PC-9 (cell line): ENCODE data around the gene SIRPA. TPM values are rescaled to one million over a fixed set of nuclear protein-coding genes. Genes with fewer than 3 reads are reported as not detected.

Experiments
- BruUV-seq: library from RNA; stranded (reverse); fragments of 400-500 nt; replicated peaks from 2 replicates; lab custom pipeline; 2021; lab: Mats Ljungman, UMichigan
- CTCF ChIA-PET: fragments of 300-600 bp; sonication (Branson Sonifier 250); formaldehyde crosslinking; loops from one replicate; lab custom pipeline; 2022; ENCODE audit warnings: antibody characterized with exemption; lab: Charles Lee
- POLR2A ChIA-PET: fragments of 300-600 bp; sonication (Branson Sonifier 250); formaldehyde crosslinking; loops from one replicate; lab custom pipeline; 2022; ENCODE audit warnings: antibody characterized with exemption; ENCODE audit not compliant: unreplicated experiment; lab: Charles Lee
- DNase-seq, 2 experiments: peaks; one replicate each; pipeline versions ENCODE4 v3.0.0 to v3.0.0-alpha.2; 2015 to 2022; ENCODE audit warnings: mixed read lengths in 1 of 2
- H2AFZ ChIP-seq: fragments of 200-600 bp; sonication (generic); 2 replicates; pipeline ENCODE4 v1.8.1; 2017; ENCODE audit warnings: antibody characterized with exemption
- H3F3A ChIP-seq: fragments of 200-600 bp; sonication (generic); 2 replicates; pipeline ENCODE4 v1.8.1; 2017; ENCODE audit warnings: antibody characterized with exemption, mild to moderate bottlenecking, low read depth; ENCODE audit not compliant: insufficient read depth
- H3K27ac ChIP-seq: fragments of 200-600 bp; sonication (generic); 2 replicates; pipeline ENCODE4 v1.6.1; 2016; ENCODE audit warnings: mixed run types
- H3K27me3 ChIP-seq: fragments of 200-600 bp; sonication (generic); 2 replicates; pipeline ENCODE4 v1.6.1; 2016; ENCODE audit warnings: low read depth, mixed run types; ENCODE audit not compliant: insufficient read depth
- H3K36me3 ChIP-seq: fragments of 200-600 bp; sonication (generic); 2 replicates; pipeline ENCODE4 v1.6.1; 2016; ENCODE audit warnings: low read depth, mixed run types
- H3K4me1 ChIP-seq: fragments of 200-600 bp; sonication (generic); replicated peaks from 2 replicates; pipeline ENCODE4 v1.6.1; 2016; ENCODE audit warnings: mixed run types; ENCODE audit not compliant: insufficient read depth
- H3K4me2 ChIP-seq: fragments of 200-600 bp; sonication (generic); 2 replicates; pipeline ENCODE4 v1.6.1; 2017; ENCODE audit warnings: mixed run types
- H3K4me3 ChIP-seq: fragments of 200-600 bp; sonication (generic); 2 replicates; pipeline ENCODE4 v1.6.1; 2016; ENCODE audit warnings: mixed run types
- H3K79me2 ChIP-seq: fragments of 200-600 bp; sonication (generic); 2 replicates; pipeline ENCODE4 v1.6.1; 2017; ENCODE audit warnings: low read depth, mixed run types
- H3K9me2 ChIP-seq: fragments of 200-600 bp; sonication (generic); 2 replicates; pipeline ENCODE4 v1.8.1; 2017; ENCODE audit warnings: mild to moderate bottlenecking; ENCODE audit not compliant: insufficient read depth
- H3K9me3 ChIP-seq: fragments of 200-600 bp; sonication (generic); 2 replicates; pipeline ENCODE4 v1.8.1; 2016; ENCODE audit warnings: low read depth; ENCODE audit not compliant: insufficient read depth
- H4K20me1 ChIP-seq: fragments of 200-600 bp; sonication (generic); 2 replicates; pipeline ENCODE4 v1.8.1; 2017; ENCODE audit not compliant: insufficient read depth
- EZH2 ChIP-seq: fragments of 200-600 bp; sonication (generic); IDR thresholded peaks from 2 replicates; pipeline ENCODE4 v1.8.0; 2017; ENCODE audit warnings: antibody characterized with exemption, low read depth
- intact Hi-C: fragments of 100-400 bp; cut with micrococcal nuclease; formaldehyde crosslinking; loops from one replicate; pipeline ENCODE4 v1.10.0; 2022; ENCODE audit not compliant: unreplicated experiment
- total RNA-seq: library from RNA; stranded (reverse); gene quantifications from 2 replicates; pipeline ENCODE4 v1.2.3, GENCODE V29; 2021
- TF ChIP-seq, protein P1 (sequence below): fragments of 200-600 bp; sonication (generic); conservative IDR thresholded peaks from 2 replicates; pipeline ENCODE4 v1.6.1; 2017; ENCODE audit warnings: mixed run types, antibody characterized with exemption, mild to moderate bottlenecking, moderate library complexity

The SIRPA gene
- total RNA-seq, 1 experiment from 2014 or later, result 18.4 TPM

DNA sequence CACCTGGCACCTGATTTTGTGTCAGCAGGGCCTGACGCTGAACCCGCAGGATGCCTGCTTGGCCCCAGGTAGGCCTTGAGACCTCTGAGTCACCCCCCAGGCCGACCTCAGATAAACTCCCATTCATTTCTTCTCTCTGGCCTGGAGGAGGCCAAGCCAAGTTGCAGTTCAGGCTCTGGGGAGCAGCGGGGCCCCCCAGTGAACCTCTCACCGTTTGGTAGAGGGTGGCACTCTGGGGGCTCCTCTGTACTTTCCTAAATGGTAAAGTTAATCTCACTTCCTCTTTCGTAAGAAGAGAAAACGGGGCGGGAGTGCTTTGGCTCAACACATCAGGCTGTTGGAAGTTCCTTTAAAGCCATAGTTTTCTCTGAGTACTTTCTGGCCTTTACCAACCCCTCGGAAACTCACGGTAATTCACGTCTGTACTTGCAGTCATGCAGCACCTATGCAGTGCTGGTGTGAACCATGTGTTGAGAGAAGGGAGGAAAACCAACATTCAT, 2.8 kb downstream of the SIRPA start:
- no peak overlapping the region for H3K4me3 ChIP-seq
- peaks cover 5% of the 10 kb centered on the region; the same call in 1 of the 2 replicates for H4K20me1 ChIP-seq
- no TSS peak for BruUV-seq
- H3F3A ChIP-seq, result no peaks in the 10 kb centered on the region; the same call in 1 of the 2 replicates
- H3K4me1 ChIP-seq, result peaks cover 7% of the 10 kb centered on the region
- no peaks in the 10 kb centered on the region for H3K36me3 ChIP-seq
- H3K79me2 ChIP-seq, result peaks cover 10% of the 10 kb centered on the region; the same call in 1 of the 2 replicates
- DNase-seq, result no peak
- TF ChIP-seq, protein P1, sequence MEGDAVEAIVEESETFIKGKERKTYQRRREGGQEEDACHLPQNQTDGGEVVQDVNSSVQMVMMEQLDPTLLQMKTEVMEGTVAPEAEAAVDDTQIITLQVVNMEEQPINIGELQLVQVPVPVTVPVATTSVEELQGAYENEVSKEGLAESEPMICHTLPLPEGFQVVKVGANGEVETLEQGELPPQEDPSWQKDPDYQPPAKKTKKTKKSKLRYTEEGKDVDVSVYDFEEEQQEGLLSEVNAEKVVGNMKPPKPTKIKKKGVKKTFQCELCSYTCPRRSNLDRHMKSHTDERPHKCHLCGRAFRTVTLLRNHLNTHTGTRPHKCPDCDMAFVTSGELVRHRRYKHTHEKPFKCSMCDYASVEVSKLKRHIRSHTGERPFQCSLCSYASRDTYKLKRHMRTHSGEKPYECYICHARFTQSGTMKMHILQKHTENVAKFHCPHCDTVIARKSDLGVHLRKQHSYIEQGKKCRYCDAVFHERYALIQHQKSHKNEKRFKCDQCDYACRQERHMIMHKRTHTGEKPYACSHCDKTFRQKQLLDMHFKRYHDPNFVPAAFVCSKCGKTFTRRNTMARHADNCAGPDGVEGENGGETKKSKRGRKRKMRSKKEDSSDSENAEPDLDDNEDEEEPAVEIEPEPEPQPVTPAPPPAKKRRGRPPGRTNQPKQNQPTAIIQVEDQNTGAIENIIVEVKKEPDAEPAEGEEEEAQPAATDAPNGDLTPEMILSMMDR, result no peak
- TF ChIP-seq EZH2, result no peak
- no peak overlapping the region for H3K4me2 ChIP-seq
- POLR2A ChIA-PET, result no interaction called here
- no peak overlapping the region for H2AFZ ChIP-seq
- H3K9me3 ChIP-seq, result no peaks in the 10 kb centered on the region
- H3K27me3 ChIP-seq, result no peaks in the 10 kb centered on the region
- H3K27ac ChIP-seq, result no peak overlapping the region
- intact Hi-C loops, result loop anchor here (5.0 kb wide), 1 partner anchor 96 kb away; no protein-coding TSS in a partner anchor
- H3K9me2 ChIP-seq, result no peaks in the 10 kb centered on the region
- CTCF ChIA-PET, result no interaction called here

DNA sequence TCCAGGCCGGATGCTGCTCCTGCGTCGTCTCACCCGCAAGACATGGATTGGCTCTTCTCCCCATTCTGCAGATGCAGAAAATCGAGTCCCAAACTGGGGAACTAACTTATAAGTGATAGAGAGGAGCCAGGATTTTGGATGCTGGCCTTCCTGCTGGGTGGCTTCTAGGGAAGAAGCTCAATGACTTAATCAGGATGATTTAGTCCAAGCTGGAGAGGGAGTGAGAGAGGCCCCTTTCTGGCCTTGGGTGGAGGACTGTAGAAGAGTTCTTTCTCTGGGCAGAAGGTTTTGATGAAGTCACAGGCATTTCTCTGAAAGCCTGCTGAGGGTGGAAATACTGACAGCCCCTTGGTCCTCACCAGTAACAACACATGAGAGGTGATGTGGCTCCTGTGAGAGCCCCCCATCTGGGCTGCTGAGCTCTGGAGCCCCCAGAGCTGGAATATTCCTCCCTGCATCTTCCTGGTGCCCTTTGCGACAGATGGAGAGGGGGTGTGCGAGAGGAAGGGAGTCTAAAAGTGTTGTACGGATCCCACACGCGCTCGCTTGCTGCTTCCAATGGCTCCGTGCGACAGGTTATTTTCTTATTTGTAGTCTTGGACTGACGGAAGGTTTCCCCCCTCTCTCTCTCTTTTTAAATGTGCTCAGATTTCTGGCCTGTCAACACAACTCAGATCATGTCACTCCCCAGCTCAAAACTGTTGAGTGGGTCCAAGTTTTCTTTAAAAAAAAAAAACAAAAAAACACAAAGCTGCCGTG, 3.5 kb downstream of the SIRPA start:
- ChIA-PET CTCF (interaction anchor here (0.7 kb wide), 1 partner anchor 283 kb away, joined by 4 read pairs; no protein-coding TSS in a partner anchor), POLR2A (no interaction called here)
- peaks cover 10% of the 10 kb centered on the region; the same call in 1 of the 2 replicates for H3K79me2 ChIP-seq
- TF ChIP-seq, protein P1, result no peak
- TF ChIP-seq EZH2, result no peak
- no peaks in the 10 kb centered on the region for H3K9me3 ChIP-seq
- no peaks in the 10 kb centered on the region for H3K36me3 ChIP-seq
- H2AFZ ChIP-seq, result no peak overlapping the region
- no peak overlapping the region for H3K4me3 ChIP-seq
- intact Hi-C loops, result loop anchor here (5.0 kb wide), 1 partner anchor 96 kb away; no protein-coding TSS in a partner anchor
- H4K20me1 ChIP-seq, result peaks cover 5% of the 10 kb centered on the region; the same call in 1 of the 2 replicates
- H3K4me1 ChIP-seq, result peaks cover 7% of the 10 kb centered on the region
- H3K27ac ChIP-seq, result no peak overlapping the region
- no TSS peak for BruUV-seq
- no peaks in the 10 kb centered on the region for H3K27me3 ChIP-seq
- H3K4me2 ChIP-seq, result no peak overlapping the region
- DNase-seq, result no peak
- no peaks in the 10 kb centered on the region for H3K9me2 ChIP-seq
- no peaks in the 10 kb centered on the region; the same call in 1 of the 2 replicates for H3F3A ChIP-seq

DNA sequence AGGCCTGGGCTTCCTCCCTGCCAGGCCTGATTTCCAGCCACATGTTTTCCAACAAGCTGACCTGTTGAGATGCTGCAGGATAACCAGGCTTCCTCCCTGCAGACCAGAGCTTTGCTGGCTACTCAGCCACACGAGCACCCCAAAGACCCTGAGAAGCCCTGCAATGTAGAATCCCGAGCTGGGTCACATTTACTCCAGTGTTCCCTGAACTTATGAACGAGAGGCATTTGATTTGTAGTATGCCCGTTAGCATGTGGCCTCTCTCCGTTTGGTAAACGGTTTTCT, 4.0 kb downstream of the SIRPA start:
- no TSS peak for BruUV-seq
- POLR2A ChIA-PET, result no interaction called here
- peaks cover 5% of the 10 kb centered on the region; the same call in 1 of the 2 replicates for H4K20me1 ChIP-seq
- H2AFZ ChIP-seq, result no peak overlapping the region
- no peak overlapping the region for H3K4me2 ChIP-seq
- no peak for TF ChIP-seq EZH2
- TF ChIP-seq, protein P1, result no peak
- no peak overlapping the region for H3K27ac ChIP-seq
- H3K79me2 ChIP-seq, result peaks cover 10% of the 10 kb centered on the region; the same call in 1 of the 2 replicates
- H3K4me1 ChIP-seq, result peaks cover 7% of the 10 kb centered on the region
- no peak overlapping the region for H3K4me3 ChIP-seq
- no peaks in the 10 kb centered on the region; the same call in 1 of the 2 replicates for H3F3A ChIP-seq
- no peaks in the 10 kb centered on the region for H3K9me3 ChIP-seq
- CTCF ChIA-PET, result interaction anchor here (0.7 kb wide), 1 partner anchor 282 kb away, joined by 4 read pairs; no protein-coding TSS in a partner anchor
- DNase-seq, result no peak
- H3K27me3 ChIP-seq, result no peaks in the 10 kb centered on the region
- intact Hi-C loops, result loop anchor here (5.0 kb wide), 1 partner anchor 97 kb away; no protein-coding TSS in a partner anchor
- H3K36me3 ChIP-seq, result no peaks in the 10 kb centered on the region
- H3K9me2 ChIP-seq, result no peaks in the 10 kb centered on the region
